B cell (primary cell): ENCODE measurements around the gene GNPDA1.

Source experiments
- EZH2 ChIP-seq: IDR thresholded peaks from 2 replicates; pipeline ENCODE4 v1.6.1; 2012; ENCODE audit warnings: borderline replicate concordance, low read depth, mild to moderate bottlenecking, moderate library complexity, low read length; ENCODE audit not compliant: insufficient read depth, poor library complexity, severe bottlenecking
- TF ChIP-seq, protein P1 (sequence below): fragments of 200-600 bp; IDR thresholded peaks from one replicate; pipeline ENCODE4 v1.8.0; 2022; ENCODE audit warnings: antibody characterized with exemption, mild to moderate bottlenecking

DNA sequence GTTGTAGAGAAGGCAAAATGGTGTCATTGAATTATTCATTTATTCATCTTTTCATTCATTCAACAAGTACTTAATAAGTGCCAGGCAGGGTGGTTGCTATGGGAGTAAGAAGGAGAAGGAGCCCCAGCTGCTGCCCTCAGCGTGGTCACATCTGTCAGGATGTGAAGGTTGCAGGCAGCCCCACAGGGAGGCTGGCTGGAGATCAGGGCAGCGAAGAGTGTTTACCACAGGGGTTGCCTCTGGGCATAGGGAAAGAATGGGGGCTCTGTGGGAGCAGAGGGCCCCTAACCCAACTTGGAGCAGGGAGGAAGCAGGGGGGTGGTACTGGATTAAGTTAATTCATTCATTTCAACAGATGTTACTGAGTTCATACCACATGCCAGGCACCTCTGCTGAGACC lies 60.8 kb downstream of the GNPDA1 start:
- TF ChIP-seq, protein P1, sequence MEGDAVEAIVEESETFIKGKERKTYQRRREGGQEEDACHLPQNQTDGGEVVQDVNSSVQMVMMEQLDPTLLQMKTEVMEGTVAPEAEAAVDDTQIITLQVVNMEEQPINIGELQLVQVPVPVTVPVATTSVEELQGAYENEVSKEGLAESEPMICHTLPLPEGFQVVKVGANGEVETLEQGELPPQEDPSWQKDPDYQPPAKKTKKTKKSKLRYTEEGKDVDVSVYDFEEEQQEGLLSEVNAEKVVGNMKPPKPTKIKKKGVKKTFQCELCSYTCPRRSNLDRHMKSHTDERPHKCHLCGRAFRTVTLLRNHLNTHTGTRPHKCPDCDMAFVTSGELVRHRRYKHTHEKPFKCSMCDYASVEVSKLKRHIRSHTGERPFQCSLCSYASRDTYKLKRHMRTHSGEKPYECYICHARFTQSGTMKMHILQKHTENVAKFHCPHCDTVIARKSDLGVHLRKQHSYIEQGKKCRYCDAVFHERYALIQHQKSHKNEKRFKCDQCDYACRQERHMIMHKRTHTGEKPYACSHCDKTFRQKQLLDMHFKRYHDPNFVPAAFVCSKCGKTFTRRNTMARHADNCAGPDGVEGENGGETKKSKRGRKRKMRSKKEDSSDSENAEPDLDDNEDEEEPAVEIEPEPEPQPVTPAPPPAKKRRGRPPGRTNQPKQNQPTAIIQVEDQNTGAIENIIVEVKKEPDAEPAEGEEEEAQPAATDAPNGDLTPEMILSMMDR: no peak
- TF ChIP-seq EZH2: no peak
